ENCODE measurements around the gene GPX4. TPM values are rescaled to one million over a fixed set of nuclear protein-coding genes. Genes with fewer than 3 reads are reported as not detected.

GPX4 gene
- total RNA-seq, 1 donor from 2014 or later, result 330 TPM

DNA sequence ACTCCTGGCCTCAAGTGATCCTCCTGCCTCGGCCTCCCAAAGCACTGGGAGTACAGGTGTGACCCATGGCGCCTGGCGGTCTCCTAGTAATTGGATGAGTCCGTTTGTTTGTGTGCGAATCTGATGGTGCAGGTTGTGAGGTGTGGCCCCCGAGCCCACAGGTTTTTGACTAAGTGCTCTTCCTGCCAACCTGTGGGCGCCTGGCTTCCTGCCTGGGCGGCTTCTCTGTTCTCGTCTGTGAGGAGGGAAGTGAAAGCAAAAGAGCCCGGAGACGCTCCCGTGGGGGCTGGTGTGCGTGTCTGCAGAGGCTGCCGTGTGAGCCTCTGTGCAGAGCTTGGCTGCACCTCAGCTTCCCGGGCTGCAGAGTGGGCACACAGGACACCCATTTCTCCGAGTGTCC, 26.8 kb upstream of the GPX4 start:
- Mint-ChIP-seq H3K4me3 (ENCODE audit: unreplicated experiment) (no peak overlapping the region), H3K27ac (ENCODE audit: unreplicated experiment) (no peak overlapping the region), H3K27me3 (ENCODE audit: unreplicated experiment) (peaks cover 12% of the 10 kb centered on the region), H3K36me3 (ENCODE audit: low read depth, unreplicated experiment) (peaks cover 5% of the 10 kb centered on the region), H3K9me3 (ENCODE audit: unreplicated experiment) (no peaks in the 10 kb centered on the region), H3K4me1 (ENCODE audit: unreplicated experiment) (no peaks in the 10 kb centered on the region)
- no peak for DNase-seq (ENCODE audit: low spot score)
- TF ChIP-seq, protein P1, sequence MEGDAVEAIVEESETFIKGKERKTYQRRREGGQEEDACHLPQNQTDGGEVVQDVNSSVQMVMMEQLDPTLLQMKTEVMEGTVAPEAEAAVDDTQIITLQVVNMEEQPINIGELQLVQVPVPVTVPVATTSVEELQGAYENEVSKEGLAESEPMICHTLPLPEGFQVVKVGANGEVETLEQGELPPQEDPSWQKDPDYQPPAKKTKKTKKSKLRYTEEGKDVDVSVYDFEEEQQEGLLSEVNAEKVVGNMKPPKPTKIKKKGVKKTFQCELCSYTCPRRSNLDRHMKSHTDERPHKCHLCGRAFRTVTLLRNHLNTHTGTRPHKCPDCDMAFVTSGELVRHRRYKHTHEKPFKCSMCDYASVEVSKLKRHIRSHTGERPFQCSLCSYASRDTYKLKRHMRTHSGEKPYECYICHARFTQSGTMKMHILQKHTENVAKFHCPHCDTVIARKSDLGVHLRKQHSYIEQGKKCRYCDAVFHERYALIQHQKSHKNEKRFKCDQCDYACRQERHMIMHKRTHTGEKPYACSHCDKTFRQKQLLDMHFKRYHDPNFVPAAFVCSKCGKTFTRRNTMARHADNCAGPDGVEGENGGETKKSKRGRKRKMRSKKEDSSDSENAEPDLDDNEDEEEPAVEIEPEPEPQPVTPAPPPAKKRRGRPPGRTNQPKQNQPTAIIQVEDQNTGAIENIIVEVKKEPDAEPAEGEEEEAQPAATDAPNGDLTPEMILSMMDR (IDR thresholded peaks at IDR 0.05; ENCODE audit: unreplicated experiment), result no peak

DNA sequence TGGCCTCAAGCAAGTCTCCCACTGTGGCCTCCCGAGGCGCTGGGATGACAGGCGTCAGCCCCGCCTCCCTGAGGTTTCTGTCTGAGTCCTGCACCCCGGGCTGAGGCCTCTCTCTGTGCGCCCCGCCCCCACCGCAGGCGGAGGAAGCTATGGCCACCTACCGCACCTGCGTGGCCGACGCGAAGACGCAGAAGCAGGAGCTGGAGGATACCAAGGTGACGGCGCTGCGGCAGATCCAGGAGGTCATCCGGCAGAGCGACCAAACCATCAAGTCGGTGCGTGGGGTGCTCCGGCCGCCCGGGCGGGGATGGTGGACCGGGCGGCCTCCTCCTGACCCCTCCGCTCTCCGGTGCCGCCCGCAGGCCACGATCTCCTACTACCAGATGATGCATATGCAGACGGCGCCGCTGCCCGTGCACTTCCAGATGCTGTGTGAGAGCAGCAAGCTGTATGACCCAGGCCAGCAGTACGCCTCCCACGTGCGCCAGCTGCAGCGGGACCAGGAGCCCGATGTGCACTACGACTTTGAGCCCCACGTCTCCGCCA, 24.2 kb upstream of the GPX4 start:
- TF ChIP-seq, protein P1 (IDR thresholded peaks at IDR 0.05; ENCODE audit: unreplicated experiment), result no peak
- Mint-ChIP-seq H3K4me3 (ENCODE audit: unreplicated experiment) (no peak overlapping the region), H3K36me3 (ENCODE audit: low read depth, unreplicated experiment) (peaks cover 5% of the 10 kb centered on the region), H3K9me3 (ENCODE audit: unreplicated experiment) (no peaks in the 10 kb centered on the region), H3K27me3 (ENCODE audit: unreplicated experiment) (peaks cover 12% of the 10 kb centered on the region), H3K27ac (ENCODE audit: unreplicated experiment) (no peak overlapping the region), H3K4me1 (ENCODE audit: unreplicated experiment) (no peaks in the 10 kb centered on the region)
- no peak for DNase-seq (ENCODE audit: low spot score)

- Mint-ChIP-seq H3K4me1 (ENCODE audit: unreplicated experiment) (no peaks in the 10 kb centered on the region), H3K27ac (ENCODE audit: unreplicated experiment) (no peak overlapping the region), H3K36me3 (ENCODE audit: low read depth, unreplicated experiment) (peaks cover 8% of the 10 kb centered on the region), H3K9me3 (ENCODE audit: unreplicated experiment) (no peaks in the 10 kb centered on the region), H3K4me3 (ENCODE audit: unreplicated experiment) (no peak overlapping the region), H3K27me3 (ENCODE audit: unreplicated experiment) (peaks cover 16% of the 10 kb centered on the region)
- TF ChIP-seq, protein P1 (IDR thresholded peaks at IDR 0.05; ENCODE audit: unreplicated experiment), result no peak
- DNase-seq (ENCODE audit: low spot score), result no peak
Measured at GRCh38 chr19:1080360-1081161, 23.2 kb upstream of the GPX4 start.

DNA sequence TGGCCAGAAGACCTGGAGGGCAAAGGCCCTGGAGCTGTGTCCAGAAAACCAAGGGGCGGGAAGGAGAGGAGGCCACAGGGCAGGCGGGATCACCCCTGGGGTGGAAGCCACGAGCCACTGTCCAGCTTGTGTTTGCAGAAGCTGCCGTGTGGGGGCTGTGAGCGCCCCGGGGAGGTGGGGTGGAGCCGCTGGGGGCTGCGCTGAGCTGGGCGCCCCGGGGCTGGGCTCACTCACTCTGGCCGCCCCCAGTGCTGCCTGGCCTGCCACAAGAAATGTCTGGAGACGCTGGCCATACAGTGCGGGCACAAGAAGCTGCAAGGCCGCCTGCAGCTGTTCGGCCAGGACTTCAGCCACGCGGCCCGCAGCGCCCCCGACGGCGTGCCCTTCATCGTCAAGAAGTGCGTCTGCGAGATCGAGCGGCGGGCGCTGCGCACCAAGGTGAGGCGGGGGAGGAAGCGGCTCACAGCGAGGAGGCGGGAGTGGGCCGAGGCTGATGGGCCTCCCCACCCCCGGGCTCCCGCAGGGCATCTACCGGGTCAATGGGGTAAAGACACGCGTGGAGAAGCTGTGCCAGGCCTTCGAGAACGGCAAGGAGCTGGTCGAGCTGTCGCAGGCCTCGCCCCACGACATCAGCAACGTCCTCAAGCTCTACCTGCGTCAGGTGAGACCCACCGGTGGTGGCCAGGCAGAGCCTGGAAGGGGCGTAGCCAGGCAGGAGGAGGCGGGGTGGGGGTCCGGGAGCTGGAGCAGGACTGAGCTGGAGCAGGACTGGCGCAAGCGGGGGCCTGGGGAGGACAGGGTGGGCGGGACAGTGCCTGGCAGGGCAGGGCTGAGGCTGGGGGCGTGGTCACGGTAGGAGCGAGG, 22.3 kb upstream of the GPX4 start:
- Mint-ChIP-seq H3K4me3 (ENCODE audit: unreplicated experiment) (no peak overlapping the region), H3K4me1 (ENCODE audit: unreplicated experiment) (no peaks in the 10 kb centered on the region), H3K27ac (ENCODE audit: unreplicated experiment) (no peak overlapping the region), H3K9me3 (ENCODE audit: unreplicated experiment) (no peaks in the 10 kb centered on the region), H3K27me3 (ENCODE audit: unreplicated experiment) (peaks cover 13% of the 10 kb centered on the region), H3K36me3 (ENCODE audit: low read depth, unreplicated experiment) (peaks cover 4% of the 10 kb centered on the region)
- TF ChIP-seq, protein P1 (IDR thresholded peaks at IDR 0.05; ENCODE audit: unreplicated experiment), result no peak
- no peak for DNase-seq (ENCODE audit: low spot score)

All from endothelial cell (in vitro differentiated cells).